ENCODE measurements around the gene GTF2IRD1.
"Not testable (repeated sequence)": the region's sequence is repeated elsewhere in the genome, so short reads cannot be mapped to it uniquely, and the experiment has no call there.

Gene GTF2IRD1

DNA sequence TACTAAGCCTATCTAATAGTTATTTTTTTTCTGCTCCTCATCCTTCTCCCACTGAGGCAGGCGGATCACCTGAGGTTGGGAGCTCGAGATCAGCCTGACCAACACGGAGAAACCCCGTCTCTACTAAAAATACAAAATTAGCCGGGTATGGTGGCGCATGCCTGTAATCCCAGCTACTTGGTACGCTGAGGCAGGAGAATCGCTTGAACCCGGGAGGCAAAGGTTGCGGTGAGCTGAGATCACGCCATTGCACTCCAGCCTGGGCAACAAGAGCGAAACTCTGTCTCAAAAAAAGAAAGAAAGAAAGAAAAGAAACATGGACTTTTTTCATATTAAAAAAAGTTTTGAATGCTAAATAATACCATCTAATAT lies 197.4 kb downstream of the GTF2IRD1 start:
- H3K9ac ChIP-seq (ENCODE audit: low read length); H3K4me1 ChIP-seq (ENCODE audit: control insufficient read depth, insufficient read depth, low read length); H3K9me3 ChIP-seq (ENCODE audit: control insufficient read depth, low read length); H3K36me3 ChIP-seq (ENCODE audit: control insufficient read depth, insufficient read depth, low read length, severe bottlenecking); DNase-seq (ENCODE audit: low read depth); H3K27me3 ChIP-seq (replicated peaks; ENCODE audit: control insufficient read depth, insufficient read depth, low read length); H3K4me3 ChIP-seq (ENCODE audit: low read length): not testable (repeated sequence)

Measured in adipocyte (in vitro differentiated cells).